Neural cell (in vitro differentiated cells): Measurements from ENCODE around the gene HES4. TPM values are rescaled to one million over a fixed set of nuclear protein-coding genes. Genes with fewer than 3 reads are reported as not detected.

Experiments used
- H2AFZ ChIP-seq: fragments of 200-600, 300-800 bp; sonication (generic), shearing (Covaris generic); 2 replicates; pipeline ENCODE4 v1.6.0; 2014; ENCODE audit warnings: low read depth, mild to moderate bottlenecking, antibody characterized with exemption, low read length, moderate library complexity
- H3F3A ChIP-seq: fragments of 200-600 bp; shearing (Covaris generic); 2 replicates; pipeline ENCODE4 v1.6.1; 2016; ENCODE audit warnings: mild to moderate bottlenecking, moderate library complexity, mixed read lengths, antibody characterized with exemption, low read length; ENCODE audit not compliant: insufficient read depth, poor library complexity, severe bottlenecking
- H3K27ac ChIP-seq: fragments of 200-600, 300-800 bp; sonication (generic), shearing (Covaris generic); 2 replicates; pipeline ENCODE4 v1.5.1; 2014; ENCODE audit warnings: mild to moderate bottlenecking, low read length, moderate library complexity
- H3K27me3 ChIP-seq: fragments of 300-800, 200-600 bp; sonication (generic), shearing (Covaris generic); 2 replicates; pipeline ENCODE4 v1.6.0; 2014; ENCODE audit warnings: mild to moderate bottlenecking, low read depth, low read length, moderate library complexity; ENCODE audit not compliant: insufficient read depth
- H3K36me3 ChIP-seq: fragments of 300-800, 200-600 bp; sonication (generic), shearing (Covaris generic); 2 replicates; pipeline ENCODE4 v1.5.1; 2014; ENCODE audit warnings: mild to moderate bottlenecking, antibody characterized with exemption, low read length, moderate library complexity; ENCODE audit not compliant: insufficient read depth
- H3K4me2 ChIP-seq: fragments of 300-800, 200-600 bp; sonication (generic), shearing (Covaris generic); 2 replicates; pipeline ENCODE4 v1.6.0; 2014; ENCODE audit warnings: mild to moderate bottlenecking, low read length
- H3K4me3 ChIP-seq: fragments of 300-800, 200-600 bp; sonication (generic), shearing (Covaris generic); 2 replicates; pipeline ENCODE4 v1.5.1; 2014; ENCODE audit warnings: mild to moderate bottlenecking, low read length, moderate library complexity
- H3K79me2 ChIP-seq: fragments of 200-600 bp; shearing (Covaris generic); replicated peaks from 2 replicates; pipeline ENCODE4 v1.6.0; 2014; ENCODE audit warnings: mild to moderate bottlenecking, low read length, moderate library complexity; ENCODE audit not compliant: insufficient read depth
- H3K9ac ChIP-seq: fragments of 300-800, 200-600 bp; sonication (generic), shearing (Covaris generic); 2 replicates; pipeline ENCODE4 v1.6.1; 2016; ENCODE audit warnings: mild to moderate bottlenecking, low read length, mixed read lengths
- H3K9me2 ChIP-seq: fragments of 200-600 bp; shearing (Covaris generic); 2 replicates; pipeline ENCODE4 v1.6.1; 2016; ENCODE audit warnings: mild to moderate bottlenecking, low read length, mixed read lengths; ENCODE audit not compliant: insufficient read depth
- H3K9me3 ChIP-seq: fragments of 200-600, 300-800 bp; sonication (generic), shearing (Covaris generic); 2 replicates; pipeline ENCODE4 v1.6.1; 2016; ENCODE audit warnings: mild to moderate bottlenecking, mixed run types, low read length, moderate library complexity, mixed read lengths
- H4K20me1 ChIP-seq: fragments of 200-600 bp; shearing (Covaris generic); 2 replicates; pipeline ENCODE4 v1.6.1; 2016; ENCODE audit warnings: mild to moderate bottlenecking, mixed run types; ENCODE audit not compliant: insufficient read depth
- CTCF ChIP-seq: fragments of 450-650 bp; IDR thresholded peaks from 2 replicates; pipeline ENCODE4 v1.5.1; 2014; ENCODE audit warnings: antibody characterized with exemption, mild to moderate bottlenecking, moderate library complexity; ENCODE audit not compliant: poor library complexity, severe bottlenecking
- EP300 ChIP-seq: fragments of 450-650 bp; conservative IDR thresholded peaks from 2 replicates; pipeline ENCODE4 v1.6.1; 2014; ENCODE audit warnings: antibody characterized with exemption, mild to moderate bottlenecking, moderate library complexity; ENCODE audit not compliant: poor library complexity, severe bottlenecking
- EZH2 ChIP-seq: fragments of 200-600, 300-800 bp; shearing (Covaris generic), sonication (generic); IDR thresholded peaks from 2 replicates; pipeline ENCODE4 v1.6.1; 2014; ENCODE audit warnings: antibody characterized with exemption, low read length, borderline replicate concordance, mild to moderate bottlenecking; ENCODE audit not compliant: insufficient read depth, poor library complexity, severe bottlenecking
- MXI1 ChIP-seq: fragments of 450-650 bp; conservative IDR thresholded peaks from 2 replicates; pipeline ENCODE4 v1.6.1; 2014; ENCODE audit warnings: antibody characterized with exemption, mild to moderate bottlenecking; ENCODE audit not compliant: poor library complexity, severe bottlenecking
- POLR2AphosphoS5 ChIP-seq: IDR thresholded peaks from 2 replicates; pipeline ENCODE4 v1.6.1; 2012
- RAD21 ChIP-seq: fragments of 450-650 bp; conservative IDR thresholded peaks from 2 replicates; pipeline ENCODE4 v1.6.1; 2014; ENCODE audit warnings: antibody characterized with exemption, mild to moderate bottlenecking, moderate library complexity
- REST ChIP-seq: IDR thresholded peaks from 2 replicates; pipeline ENCODE4 v1.6.1; 2012; ENCODE audit warnings: borderline replicate concordance
- SMC3 ChIP-seq: fragments of 450-650 bp; conservative IDR thresholded peaks from 2 replicates; pipeline ENCODE4 v1.6.1; 2014; ENCODE audit warnings: antibody characterized with exemption, mild to moderate bottlenecking, moderate library complexity; ENCODE audit not compliant: poor library complexity
- TAF1 ChIP-seq: IDR thresholded peaks from 2 replicates; pipeline ENCODE4 v1.6.1; 2012; ENCODE audit warnings: low read depth
- polyA plus RNA-seq: library from polyadenylated mRNA; depleted of rRNA; stranded (reverse); fragments of >200 nt; gene quantifications from 2 replicates; pipeline ENCODE4 v1.2.3, GENCODE V29; 2014

Gene HES4
- polyA plus RNA-seq, 1 donor from 2014 or later, result 196 TPM

GRCh38 chr1:975365-975764, 24.5 kb downstream of the HES4 start:
- H4K20me1 ChIP-seq, result no peaks in the 10 kb centered on the region
- H3F3A ChIP-seq, result no peaks in the 10 kb centered on the region
- no peaks in the 10 kb centered on the region for H3K36me3 ChIP-seq
- H3K4me3 ChIP-seq, result no peak overlapping the region
- H3K9ac ChIP-seq, result no peak overlapping the region
- H3K9me2 ChIP-seq, result no peaks in the 10 kb centered on the region
- no peak overlapping the region for H2AFZ ChIP-seq
- no peaks in the 10 kb centered on the region for H3K79me2 ChIP-seq
- H3K9me3 ChIP-seq, result no peaks in the 10 kb centered on the region
- TF ChIP-seq TAF1 (no peak), EZH2 (no peak), SMC3 (no peak), POLR2AphosphoS5 (no peak), EP300 (no peak), REST (no peak), CTCF (no peak), MXI1 (no peak), RAD21 (no peak)
- H3K27ac ChIP-seq, result no peak overlapping the region
- no peak overlapping the region for H3K4me2 ChIP-seq
- peaks cover 14% of the 10 kb centered on the region for H3K27me3 ChIP-seq

GRCh38 chr1:974687-975328, 25.1 kb downstream of the HES4 start:
- Histone ChIP-seq H3K4me2 (no peak overlapping the region), H4K20me1 (no peaks in the 10 kb centered on the region), H3K79me2 (no peaks in the 10 kb centered on the region), H3K4me3 (no peak overlapping the region), H3K36me3 (no peaks in the 10 kb centered on the region), H3K9me3 (no peaks in the 10 kb centered on the region), H3K9me2 (no peaks in the 10 kb centered on the region), H2AFZ (no peak overlapping the region), H3K27me3 (peaks cover 20% of the 10 kb centered on the region), H3K9ac (no peak overlapping the region), H3K27ac (no peak overlapping the region), H3F3A (no peaks in the 10 kb centered on the region)
- TF ChIP-seq EZH2, result no peak
- TF ChIP-seq TAF1, result no peak
- TF ChIP-seq EP300, result no peak
- TF ChIP-seq MXI1, result no peak
- no peak for TF ChIP-seq CTCF
- no peak for TF ChIP-seq REST
- no peak for TF ChIP-seq RAD21
